ENCODE data around the gene VWA5B1.
A peak's percentile ranks its signal among the peaks of the same experiment; 100 is the strongest.
"Not testable (repeated sequence)": the region's sequence is repeated elsewhere in the genome, so short reads cannot be mapped to it uniquely, and the experiment has no call there.

VWA5B1 gene

DNA sequence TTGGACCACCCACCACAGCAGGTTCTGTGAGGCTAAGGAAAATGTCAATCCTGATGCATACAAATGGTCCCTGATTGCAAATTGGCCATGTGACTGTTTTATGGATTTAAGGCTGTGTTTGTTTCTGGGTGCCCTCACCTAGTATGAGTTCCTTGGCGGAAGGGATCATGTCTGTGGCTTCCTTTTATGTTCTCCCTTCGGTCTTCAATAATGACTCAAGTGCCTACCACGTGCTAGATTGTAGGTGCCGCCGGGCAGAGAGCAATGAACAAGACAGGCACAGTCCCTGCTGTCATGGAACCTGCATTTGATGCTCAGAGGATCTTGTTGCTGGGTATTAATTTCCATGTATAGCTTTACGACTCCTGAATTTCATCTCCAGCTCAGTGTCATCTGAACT is 9.8 kb upstream of the VWA5B1 start:
- no peak for DNase-seq (ENCODE audit: low read depth in 2 of 2)

DNA sequence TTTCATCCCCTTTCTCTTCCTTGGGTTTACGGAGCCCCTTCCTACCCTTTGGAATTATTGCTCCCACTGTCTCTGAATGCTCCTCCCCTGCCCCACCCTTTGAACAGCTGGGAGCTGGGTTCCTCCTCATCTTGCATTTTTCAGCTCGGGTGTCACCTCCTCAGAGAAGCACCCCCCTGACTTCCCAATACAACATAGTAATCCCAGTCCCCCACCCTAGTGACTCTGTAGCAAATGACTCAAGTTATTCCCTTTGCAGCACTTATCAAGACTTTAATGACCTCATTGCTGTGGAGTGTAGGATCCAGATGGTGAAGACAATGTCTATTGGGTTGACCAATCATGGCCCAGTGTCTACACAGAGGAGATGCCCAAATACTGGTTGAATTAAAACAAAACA is 8.9 kb upstream of the VWA5B1 start:
- no peak for DNase-seq (ENCODE audit: low read depth in 2 of 2)

DNA sequence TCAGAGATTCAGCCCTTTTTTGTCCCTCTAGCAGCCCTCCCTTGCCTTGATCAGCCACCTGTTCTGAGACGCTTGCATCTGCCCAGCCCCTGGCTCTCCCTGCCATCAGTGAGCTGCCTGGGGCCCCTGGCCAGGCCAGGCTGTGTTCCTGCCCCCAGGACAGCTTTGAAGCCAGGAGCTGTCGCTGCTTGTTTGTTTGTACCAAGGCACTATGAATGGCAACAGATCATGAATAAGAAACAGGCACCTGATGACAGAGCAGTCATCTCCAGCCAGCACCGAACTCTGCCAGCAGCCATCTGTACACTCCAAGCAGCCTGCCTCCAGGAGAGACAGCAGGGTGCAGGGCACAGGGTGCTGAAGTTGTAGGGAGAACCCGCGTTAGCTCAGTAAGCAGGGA is 8.1 kb upstream of the VWA5B1 start:
- DNase-seq (ENCODE audit: low read depth in 2 of 2) = no peak

DNA sequence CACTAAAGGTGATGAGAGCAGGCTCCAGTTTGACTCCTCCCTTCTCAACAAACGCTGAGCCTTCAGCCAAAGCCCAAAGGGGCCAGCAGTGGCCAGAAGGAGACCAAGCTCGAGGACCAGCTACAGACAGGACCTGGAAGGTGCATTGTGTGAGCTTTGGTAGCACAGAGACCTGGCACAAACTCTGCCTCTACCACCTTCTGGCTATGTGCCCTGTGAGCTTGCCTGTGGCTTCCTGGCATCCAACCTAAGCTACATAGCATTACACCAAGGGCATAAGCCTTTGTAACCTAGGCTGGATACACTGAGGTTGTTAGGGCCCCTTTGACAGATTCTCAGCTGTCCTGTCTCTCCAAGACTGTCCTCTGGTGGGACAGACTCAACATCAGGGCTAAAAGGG is 6.6 kb upstream of the VWA5B1 start:
- no peak for DNase-seq (ENCODE audit: low read depth in 2 of 2)

DNA sequence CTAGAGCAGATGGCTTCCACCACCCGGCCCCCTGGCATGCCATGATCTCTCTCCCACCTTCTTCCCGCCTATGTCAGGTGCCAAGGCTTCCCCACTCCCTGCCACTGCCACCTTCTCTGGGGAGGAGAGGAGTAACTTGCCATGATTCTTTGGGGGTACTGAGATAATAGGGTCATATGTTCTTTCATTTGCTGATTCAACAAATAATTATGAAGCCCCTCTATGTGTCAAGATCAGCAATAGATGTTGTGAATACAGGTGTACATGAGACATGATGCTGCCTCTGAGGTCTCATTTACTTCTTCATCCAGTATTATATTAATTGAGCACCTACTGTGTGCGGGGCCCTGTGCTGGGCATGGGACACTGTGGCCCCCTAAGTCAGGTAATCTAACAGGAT is 6.0 kb upstream of the VWA5B1 start:
- no peak for DNase-seq (ENCODE audit: low read depth in 2 of 2)

DNA sequence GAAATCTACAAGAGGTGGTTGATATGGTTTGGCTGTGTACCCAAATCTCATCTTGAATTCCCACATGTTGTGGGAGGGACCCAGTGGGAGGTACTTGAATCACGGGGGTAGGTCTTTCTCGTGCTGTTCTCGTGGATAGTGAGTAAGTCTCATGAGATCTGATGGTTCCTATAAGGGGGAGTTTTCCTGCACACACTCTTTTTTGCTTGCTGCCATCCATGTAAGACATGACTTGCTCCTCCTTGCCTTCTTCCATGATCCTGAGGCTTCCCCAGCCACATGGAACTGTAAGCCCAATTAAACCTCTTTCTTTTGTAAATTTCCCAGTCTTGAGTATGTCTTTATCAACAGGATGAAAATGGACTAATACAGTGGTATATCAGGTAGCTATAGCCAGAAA is 5.2 kb upstream of the VWA5B1 start:
- DNase-seq (ENCODE audit: low read depth in 2 of 2) = no peak

DNA sequence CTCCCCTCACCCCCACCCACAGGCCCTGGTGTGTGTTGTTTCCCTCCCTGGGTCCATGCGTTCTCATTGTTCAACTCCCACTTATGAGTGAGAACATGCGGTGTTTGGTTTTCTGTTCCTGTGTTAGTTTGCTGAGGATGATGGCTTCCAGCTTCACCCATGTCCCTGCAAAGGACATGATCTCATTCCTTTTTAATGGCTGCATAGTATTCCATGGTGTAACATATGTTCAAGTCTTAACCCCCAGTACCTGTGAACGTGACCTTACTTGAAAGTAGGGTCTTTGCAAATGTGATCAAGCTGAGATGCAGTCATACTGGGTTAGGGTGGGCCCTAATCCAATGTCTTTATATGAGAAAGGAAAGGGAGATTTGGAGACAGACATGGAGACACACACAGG is 3.0 kb upstream of the VWA5B1 start:
- not testable (repeated sequence) for DNase-seq (ENCODE audit: low read depth in 2 of 2)

DNA sequence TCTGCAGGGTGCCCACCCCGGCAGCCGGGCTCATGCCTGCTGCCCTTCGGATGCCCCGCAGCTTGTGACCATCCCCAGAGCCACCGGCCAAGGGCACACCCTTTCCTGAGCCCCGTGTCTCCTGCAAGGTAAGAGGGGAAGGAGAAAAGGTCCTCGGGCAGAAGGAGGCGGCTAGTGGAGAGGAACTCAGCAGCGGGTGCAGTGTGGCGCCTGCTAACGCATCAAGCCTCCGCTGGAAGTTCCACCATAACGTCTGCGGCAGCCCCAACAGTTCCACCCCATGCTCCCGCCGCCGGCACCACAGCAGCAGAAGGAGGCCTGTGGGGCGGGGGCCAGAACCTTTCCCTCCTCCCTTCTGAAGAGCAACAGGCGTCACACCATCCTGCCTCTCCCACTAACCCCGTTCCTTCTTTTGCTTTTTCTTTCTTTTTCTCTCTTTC is 990 bp downstream of the VWA5B1 start:
- DNase-seq (ENCODE audit: low read depth in 2 of 2) = no peak

DNA sequence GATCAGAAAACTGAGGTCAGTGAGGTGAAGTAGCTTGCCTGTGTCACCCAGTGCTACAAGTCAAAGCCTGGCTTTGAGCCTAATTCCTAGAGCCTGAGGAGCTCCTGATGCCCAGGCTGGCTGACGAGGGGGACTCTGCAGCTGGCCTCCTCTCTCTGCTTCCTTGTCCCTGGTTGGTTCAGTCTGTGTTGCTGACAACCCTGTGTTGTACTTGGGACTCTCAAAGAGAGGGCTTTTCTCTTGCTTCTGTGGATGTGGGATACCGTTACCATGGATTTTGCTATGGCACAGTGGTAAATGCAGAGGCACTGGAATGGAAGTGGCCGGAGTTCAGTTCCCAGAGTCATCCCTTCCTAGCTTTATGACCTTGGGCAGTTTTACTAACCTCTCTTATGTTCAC is 8.0 kb downstream of the VWA5B1 start:
- DNase-seq (ENCODE audit: low read depth in 2 of 2) = no peak

DNA sequence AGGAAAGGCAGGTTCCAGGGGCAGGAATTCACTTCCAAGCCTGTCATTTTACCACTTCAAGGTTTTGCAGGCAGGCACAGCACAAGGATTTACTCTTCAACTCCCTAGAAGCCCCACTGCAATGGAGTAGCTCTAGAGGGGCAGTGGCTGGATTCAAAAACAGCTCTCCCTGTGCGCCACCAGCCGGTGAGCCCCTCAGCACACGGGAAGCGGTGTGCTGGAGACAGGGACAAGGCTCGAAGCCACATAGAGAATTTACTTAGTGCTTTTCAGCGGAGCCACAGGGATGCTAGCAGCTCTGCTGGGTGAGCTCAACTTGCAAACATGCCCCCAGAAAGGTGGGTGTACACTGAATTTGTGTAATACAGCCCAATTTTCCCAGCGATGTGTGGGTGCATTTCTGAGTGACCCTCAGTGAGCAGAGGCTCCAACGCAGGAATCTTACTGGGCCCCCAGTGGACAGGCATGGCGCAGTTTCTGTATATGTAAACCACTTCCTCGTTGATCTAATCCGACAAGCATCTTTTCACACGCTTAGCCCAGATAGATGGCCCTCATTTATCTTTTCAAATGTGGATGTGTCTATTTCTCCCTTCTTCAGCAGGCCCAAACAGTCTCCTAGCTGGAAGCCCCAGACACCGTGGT is 10.9 kb downstream of the VWA5B1 start:
- DNase-seq (ENCODE audit: low read depth in 2 of 2) = no peak

DNA sequence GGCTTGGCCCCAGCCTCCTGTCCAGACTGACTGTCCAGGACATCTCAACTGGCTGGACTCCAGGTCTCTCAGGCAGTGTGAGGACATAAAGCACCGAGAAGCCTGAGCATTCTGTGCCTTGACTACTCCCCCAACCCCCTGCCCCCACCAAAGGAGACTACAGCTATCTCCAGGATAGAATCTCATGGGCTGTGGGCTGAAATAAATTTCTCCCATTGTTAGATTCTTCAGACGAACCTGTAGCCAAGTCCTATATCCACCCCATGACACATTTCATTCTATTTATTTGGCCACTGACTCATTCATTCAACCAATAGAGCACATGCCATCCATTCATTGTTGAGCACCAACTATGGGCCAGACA is 11.4 kb downstream of the VWA5B1 start:
- no peak for DNase-seq (ENCODE audit: low read depth in 2 of 2)

DNA sequence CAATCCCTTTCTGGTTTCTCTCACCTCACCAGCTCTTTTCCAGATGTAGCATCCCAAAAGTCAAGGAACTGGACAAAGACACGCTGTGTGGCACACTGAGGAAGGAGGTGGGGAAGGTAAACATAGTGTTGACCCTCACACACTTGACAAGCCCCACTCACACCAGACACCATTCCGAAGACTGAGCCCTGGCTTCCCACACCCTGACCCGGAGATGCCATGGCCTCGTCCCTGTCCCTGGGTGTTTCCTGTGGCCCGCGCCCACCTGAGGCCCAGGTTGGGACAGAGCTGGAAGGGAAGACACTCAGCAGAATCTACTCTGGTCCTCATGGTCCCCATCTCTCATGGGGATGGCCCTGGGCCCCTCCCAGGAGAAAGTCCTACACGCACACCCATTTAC is 16.4 kb downstream of the VWA5B1 start:
- no peak for DNase-seq (ENCODE audit: low read depth in 2 of 2)

DNA sequence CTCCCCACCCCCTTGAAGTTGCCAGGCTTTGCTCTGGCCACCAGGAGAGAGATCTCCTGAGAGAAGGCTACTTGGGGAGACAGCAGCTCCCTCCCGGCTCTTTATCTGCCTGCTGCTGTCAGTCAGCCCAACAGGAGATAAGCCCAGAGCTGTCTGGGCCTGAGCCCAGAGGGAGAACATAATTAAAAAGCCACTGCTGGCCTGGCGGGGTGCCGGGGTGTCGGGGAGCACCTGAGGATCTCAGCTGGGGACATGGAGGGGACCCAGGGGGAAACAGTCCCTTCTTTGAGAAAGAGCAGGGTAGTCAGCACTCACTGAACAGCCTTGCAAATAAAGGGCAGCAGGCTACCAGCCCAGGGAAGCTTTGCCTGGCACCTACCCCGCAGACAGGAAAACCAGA is 17.9 kb downstream of the VWA5B1 start:
- no peak for DNase-seq (ENCODE audit: low read depth in 2 of 2)

DNA sequence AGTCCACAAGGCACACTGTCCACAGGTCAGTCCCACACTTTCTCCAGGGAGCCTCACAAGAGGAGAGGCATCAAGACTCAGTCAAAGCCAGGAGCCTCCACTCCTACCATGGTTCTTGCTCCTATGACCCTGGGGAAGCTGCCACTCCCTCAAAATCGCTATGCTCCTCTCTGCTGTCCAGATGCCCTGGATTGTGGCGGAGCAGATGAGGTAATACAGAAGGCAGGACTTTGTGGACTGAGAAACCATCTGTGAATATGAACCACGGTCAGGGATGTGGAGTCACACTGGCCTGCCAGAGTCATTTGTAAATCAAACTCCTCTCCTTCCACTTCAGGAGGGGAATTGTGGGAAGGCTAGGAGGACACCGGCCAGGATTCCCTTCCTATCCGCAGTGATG is 20.6 kb downstream of the VWA5B1 start:
- no peak for DNase-seq (ENCODE audit: low read depth in 2 of 2)

DNA sequence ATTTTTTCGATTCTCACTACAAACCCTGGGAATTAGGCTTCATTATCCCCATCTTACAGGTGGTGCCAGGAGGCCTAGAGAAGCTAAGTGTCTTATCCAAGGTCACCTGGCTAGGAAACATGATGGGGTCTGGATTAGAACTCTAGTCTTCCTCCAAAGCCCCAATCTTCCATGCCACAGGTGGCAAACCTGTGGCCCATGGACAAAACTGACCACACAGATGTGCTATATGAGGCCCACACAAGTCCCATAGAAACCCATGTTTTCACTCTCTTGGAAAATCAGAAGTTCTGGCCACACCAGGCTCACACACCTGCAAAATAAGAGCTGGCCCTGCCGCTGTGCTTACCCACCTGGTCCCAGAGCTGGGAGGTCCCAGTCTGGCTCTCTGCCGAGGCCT is 21.6 kb downstream of the VWA5B1 start:
- DNase-seq (ENCODE audit: low read depth in 2 of 2) = no peak

DNA sequence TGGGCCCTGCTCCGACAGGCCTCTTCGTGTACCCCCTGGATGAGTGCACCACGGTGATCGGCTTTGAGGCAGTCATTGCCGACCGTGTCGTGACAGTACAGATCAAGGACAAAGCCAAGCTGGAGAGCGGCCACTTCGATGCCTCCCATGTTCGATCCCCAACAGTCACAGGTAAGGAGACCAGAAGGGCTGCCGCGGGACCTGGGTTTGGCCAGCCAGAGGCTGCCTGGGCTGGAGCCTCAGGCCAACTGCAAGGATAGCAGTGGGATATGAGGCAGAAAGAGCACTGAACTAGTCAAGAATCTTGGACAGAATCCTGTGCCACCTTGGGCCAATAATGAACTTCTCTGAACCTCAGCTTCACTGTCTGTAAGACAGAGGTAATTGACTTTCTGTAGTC is 22.1 kb downstream of the VWA5B1 start:
- no peak for DNase-seq (ENCODE audit: low read depth in 2 of 2)

DNA sequence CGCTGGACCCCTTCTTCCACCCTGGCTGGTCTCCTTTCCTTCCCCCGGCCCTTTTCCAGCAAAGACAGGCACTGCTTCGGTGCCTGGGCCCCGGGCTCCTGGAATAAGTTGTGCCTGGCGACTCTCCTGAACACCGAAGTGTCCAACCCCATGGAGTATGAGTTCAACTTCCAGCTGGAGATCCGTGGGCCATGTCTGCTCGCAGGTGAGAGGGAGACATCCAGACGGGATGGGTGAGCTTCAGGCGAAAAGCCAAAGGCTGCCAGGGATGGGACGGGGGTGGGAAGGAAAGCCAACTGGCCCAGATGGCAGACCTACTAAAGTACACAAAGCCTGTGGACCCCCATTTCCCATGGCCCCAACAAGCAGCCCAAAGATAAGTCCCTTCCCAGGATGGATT is 26.8 kb downstream of the VWA5B1 start:
- DNase-seq (ENCODE audit: low read depth in 2 of 2) = no peak

DNA sequence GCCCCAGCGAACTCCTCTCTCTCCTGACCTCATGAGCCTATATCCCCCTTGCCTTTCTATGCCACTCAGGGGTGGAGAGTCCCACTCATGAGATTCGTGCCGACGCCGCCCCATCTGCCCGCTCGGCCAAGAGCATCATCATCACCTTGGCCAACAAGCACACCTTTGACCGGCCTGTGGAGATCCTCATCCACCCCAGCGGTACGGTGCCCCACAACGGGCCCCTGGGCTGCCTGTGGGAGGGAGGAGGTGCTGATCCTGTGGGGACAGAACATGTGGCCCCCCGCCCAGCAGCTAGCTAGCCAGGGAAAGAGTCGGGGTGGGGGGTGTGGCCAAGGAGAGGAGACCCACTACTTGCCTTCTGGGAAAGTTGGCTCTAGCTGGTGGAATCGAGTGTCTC is 27.8 kb downstream of the VWA5B1 start:
- DNase-seq (ENCODE audit: low read depth in 2 of 2) = no peak

DNA sequence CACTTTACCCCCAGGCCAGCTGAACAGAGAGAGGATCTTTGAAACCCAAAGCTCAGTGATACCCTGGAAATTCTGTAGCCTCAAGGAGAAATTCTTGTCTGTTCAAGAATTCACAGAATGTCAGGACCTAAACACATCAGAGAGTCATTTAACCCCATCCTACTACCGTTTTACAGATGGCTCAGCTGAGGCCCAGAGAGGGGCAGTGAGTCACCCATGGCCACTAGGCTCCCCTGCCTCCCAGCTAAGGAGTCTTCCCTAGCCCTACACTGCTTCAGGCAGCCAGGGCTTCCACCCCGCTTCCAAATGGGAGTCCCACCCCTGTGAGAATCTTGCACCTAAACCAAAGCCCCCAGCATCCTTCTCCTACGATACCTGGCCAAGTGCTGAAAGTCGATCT is 28.3 kb downstream of the VWA5B1 start:
- no peak for DNase-seq (ENCODE audit: low read depth in 2 of 2)

DNA sequence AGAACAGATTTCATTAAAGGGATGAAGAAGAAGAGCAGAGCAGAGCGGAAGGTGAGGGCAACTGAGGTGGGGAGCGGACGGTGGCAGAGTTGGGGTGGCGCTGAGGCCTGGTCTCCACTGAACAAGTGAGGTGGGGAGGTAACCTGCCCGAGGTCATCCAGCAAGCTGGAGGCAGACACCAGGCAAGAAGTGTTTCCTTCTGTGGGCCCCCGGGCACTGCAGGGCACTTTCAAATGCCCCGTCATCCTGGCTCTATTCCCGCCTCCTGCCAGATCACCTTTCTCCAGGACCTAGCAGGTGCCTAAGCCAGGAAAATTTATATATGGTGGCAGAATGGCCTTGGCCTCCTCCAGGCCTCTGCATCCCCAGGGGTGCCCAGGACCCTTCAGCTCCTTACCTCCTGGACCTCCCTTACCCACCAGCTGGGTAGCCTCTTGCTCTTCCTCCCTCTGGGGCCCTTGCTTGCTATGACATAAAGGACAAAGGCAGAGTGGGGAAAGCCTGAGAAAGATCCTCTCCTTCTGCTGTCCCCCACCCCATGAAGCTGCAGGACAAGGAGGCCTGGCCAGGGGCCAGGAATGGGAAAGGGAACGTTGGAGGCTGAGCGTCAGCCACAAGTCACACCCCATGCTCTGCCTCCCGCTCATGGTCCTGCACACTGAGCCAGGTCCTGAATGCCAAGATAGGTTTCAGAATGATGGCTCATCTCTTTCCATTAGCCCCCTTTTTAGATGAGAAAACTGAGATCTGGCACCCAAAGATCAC is 29.0 kb downstream of the VWA5B1 start:
- DNase-seq (ENCODE audit: low read depth in 2 of 2) = no peak

DNA sequence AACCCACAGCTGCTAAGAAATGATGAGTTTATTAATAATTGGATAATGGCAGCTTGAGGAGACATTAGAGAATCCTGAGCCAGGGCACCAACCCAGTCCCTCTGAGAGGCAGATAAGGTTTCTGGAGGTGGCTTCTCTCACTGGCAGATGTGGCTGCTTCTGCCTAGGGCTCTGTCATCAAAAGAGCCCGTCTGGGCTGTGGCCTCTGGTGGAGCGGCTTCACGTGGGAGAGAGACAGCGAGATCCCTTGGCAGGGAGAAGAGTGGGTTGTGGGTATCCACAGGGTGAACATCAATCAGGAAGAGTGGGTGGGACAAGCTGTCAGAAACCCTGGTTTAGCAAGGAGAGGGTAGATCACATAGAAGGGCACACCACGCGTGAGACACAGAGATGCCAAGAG is 30.0 kb downstream of the VWA5B1 start:
- DNase-seq (ENCODE audit: low read depth in 2 of 2) = no peak

DNA sequence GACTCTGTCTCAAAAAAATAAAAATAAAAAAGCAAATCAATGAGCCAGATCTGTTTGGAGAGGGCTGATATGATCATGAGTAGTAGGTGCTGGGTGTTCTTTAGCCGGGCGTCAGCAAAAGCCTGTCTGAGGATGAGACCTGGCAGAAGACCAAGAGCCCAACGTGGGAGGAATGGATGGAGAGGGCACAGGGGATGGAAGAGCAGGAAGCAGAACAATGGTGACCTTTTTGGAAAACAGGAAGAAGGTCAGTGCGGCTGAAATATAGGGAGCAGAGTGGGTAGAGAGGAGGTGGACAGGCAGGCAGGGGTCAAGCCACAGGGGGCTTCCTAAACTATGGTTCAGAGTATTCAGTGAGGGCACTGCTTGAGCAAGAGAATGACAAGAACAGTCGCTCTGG is 30.9 kb downstream of the VWA5B1 start:
- no peak for DNase-seq (ENCODE audit: low read depth in 2 of 2)

DNA sequence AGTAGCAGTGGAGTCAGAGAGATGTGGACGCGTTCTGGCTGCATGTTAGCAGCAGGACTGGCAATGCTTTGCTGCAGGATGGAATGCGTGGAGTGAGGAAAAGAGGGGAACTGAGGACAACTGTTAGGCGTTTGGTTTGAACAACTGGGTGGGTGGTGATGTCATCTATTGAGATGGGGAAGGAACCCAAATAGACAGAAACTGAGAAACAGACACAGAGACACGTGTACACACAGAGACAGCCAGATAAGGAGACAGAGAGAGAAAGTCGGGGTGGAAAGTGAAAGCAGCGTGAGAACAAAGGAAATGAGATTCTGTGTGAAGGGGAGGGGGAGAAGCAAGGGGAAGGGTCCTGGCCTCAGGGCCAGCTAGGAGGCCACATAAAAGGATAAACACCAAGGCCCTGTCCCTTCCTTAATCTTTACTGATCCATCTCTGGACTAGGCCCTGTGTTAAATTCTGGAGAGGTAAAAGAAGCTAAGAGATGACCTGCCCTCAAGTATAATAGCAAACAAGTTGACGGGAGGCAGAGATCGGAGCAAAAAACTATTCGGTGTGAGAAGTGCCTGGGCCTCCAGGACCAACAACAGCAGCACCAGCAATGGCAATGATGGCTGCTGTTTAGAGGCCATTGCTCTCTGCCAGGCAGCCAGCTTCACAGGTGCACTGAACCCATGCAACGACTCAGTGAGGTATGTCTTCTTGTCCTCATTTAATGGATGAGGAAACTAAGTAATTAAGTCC is 31.6 kb downstream of the VWA5B1 start:
- DNase-seq (ENCODE audit: low read depth in 2 of 2) = peak in 1 of 2 donors; percentile 7
